Natural killer cell (primary cell): ENCODE measurements around the gene VSX1. TPM values are rescaled to one million over a fixed set of nuclear protein-coding genes. Genes with fewer than 3 reads are reported as not detected.
A peak's percentile ranks its signal among the peaks of the same experiment; 100 is the strongest.

Source experiments
- ATAC-seq, 3 donors: fragments of 150-1000 bp in 2 of 3; fragments of 200-7000 bp in 1 of 3; cut with Tn5 transposase; 1 replicate in 1 of 3; 2 replicates in 2 of 3; pipeline ENCODE4 v1.10.0; 2021; ENCODE audit warnings: mild to moderate bottlenecking in 2 of 3, moderate library complexity in 2 of 3
- DNase-seq, 2 donors: peaks; one replicate each; pipeline versions ENCODE4 v3.0.0 to v3.0.0-alpha.2; 2013 to 2021; ENCODE audit warnings: mixed read lengths in 1 of 2
- H3K27ac ChIP-seq: one replicate; pipeline ENCODE4 v1.5.1; 2013; ENCODE audit warnings: mild to moderate bottlenecking, low read length
- H3K27me3 ChIP-seq: one replicate; pipeline ENCODE4 v1.6.1; 2013; ENCODE audit warnings: low read length; ENCODE audit not compliant: control insufficient read depth, insufficient read depth
- H3K36me3 ChIP-seq: one replicate; pipeline ENCODE4 v1.6.1; 2013; ENCODE audit warnings: low read length; ENCODE audit not compliant: control insufficient read depth, insufficient read depth
- H3K4me1 ChIP-seq: one replicate; pipeline ENCODE4 v1.6.1; 2013; ENCODE audit warnings: low read length; ENCODE audit not compliant: control insufficient read depth, insufficient read depth
- H3K4me3 ChIP-seq: one replicate; pipeline ENCODE4 v1.5.1; 2013; ENCODE audit warnings: low read length
- H3K9me3 ChIP-seq: one replicate; pipeline ENCODE4 v1.6.1; 2013; ENCODE audit warnings: low read length; ENCODE audit not compliant: control insufficient read depth, insufficient read depth
- H3K27ac Mint-ChIP-seq, 2 donors: one replicate each; pipeline ENCODE4 v1.8.0; 2022; ENCODE audit warnings: mild to moderate bottlenecking in 2 of 2, mixed read lengths in 2 of 2, moderate library complexity in 1 of 2
- H3K27me3 Mint-ChIP-seq, 2 donors: one replicate each; pipeline ENCODE4 v1.8.0; 2022; ENCODE audit warnings: low read depth in 2 of 2, mixed read lengths in 2 of 2
- H3K36me3 Mint-ChIP-seq: one replicate; pipeline ENCODE4 v1.8.0; 2022; ENCODE audit warnings: mixed read lengths
- H3K4me1 Mint-ChIP-seq, 2 donors: one replicate each; pipeline ENCODE4 v1.8.0; 2022; ENCODE audit warnings: mixed read lengths in 2 of 2
- H3K4me3 Mint-ChIP-seq: one replicate; pipeline ENCODE4 v1.8.0; 2022; ENCODE audit warnings: mild to moderate bottlenecking, moderate library complexity, mixed read lengths
- H3K9me3 Mint-ChIP-seq, 2 donors: one replicate each; pipeline ENCODE4 v1.8.0; 2022; ENCODE audit warnings: mixed read lengths in 2 of 2
- CTCF ChIP-seq: fragments of 200-600 bp; IDR thresholded peaks from one replicate; pipeline ENCODE4 v1.8.0; 2022; ENCODE audit warnings: antibody characterized with exemption
- WGBS: methylation state at CpG from one replicate; pipeline ENCODE4 v1.1.7; 2013; ENCODE audit warnings: missing lambda C conversion rate; ENCODE audit not compliant: insufficient coverage; 5-methylcytosine and 5-hydroxymethylcytosine counted together
- intact Hi-C: fragments of 100-400 bp; cut with micrococcal nuclease; formaldehyde crosslinking; loops from one replicate; pipeline ENCODE4 v1.14.2; 2022
- total RNA-seq, 4 donors: library from RNA; stranded (reverse); fragments of 120-200 nt in 1 of 4; gene quantifications; one replicate each; pipeline versions ENCODE4 v1.2.3 to v1.2.4, GENCODE V29; 2013 to 2022

The VSX1 gene
- total RNA-seq, 3 donors from 2014 or later (not counting 1 experiment from before 2014, with no cell fraction given): not detected

GRCh38 chr20:25032065-25032477 lies 49.9 kb downstream of the VSX1 start:
- Mint-ChIP-seq H3K36me3 (no peaks in the 10 kb centered on the region), H3K27ac (no peak overlapping the region), H3K9me3 (no peaks in the 10 kb centered on the region), H3K4me1 (peaks cover 38 to 57% of the 10 kb centered on the region in 2 donors), H3K4me3 (no peak overlapping the region), H3K27me3 (no peaks in the 10 kb centered on the region)
- no peaks in the 10 kb centered on the region for H3K27me3 ChIP-seq
- no peak overlapping the region for H3K27ac ChIP-seq
- intact Hi-C loops: no loop called here
- H3K4me3 ChIP-seq: no peak overlapping the region
- peaks cover 15% of the 10 kb centered on the region for H3K4me1 ChIP-seq
- 98% methylated on average over 16 of the region's 16 CpGs for WGBS
- no peaks in the 10 kb centered on the region for H3K9me3 ChIP-seq
- DNase-seq (no peak), ATAC-seq (peak in 1 of 3 donors; percentile 14)
- H3K36me3 ChIP-seq: peaks cover 24% of the 10 kb centered on the region
- no peak for TF ChIP-seq CTCF

GRCh38 chr20:25031241-25031640 lies 50.7 kb downstream of the VSX1 start:
- H3K27ac Mint-ChIP-seq: peak overlapping the region in 1 of 2 donors; percentile 43
- H3K4me1 Mint-ChIP-seq: peaks cover 38 to 55% of the 10 kb centered on the region in 2 donors
- 100% methylated on average over 3 of the region's 3 CpGs for WGBS

DNA sequence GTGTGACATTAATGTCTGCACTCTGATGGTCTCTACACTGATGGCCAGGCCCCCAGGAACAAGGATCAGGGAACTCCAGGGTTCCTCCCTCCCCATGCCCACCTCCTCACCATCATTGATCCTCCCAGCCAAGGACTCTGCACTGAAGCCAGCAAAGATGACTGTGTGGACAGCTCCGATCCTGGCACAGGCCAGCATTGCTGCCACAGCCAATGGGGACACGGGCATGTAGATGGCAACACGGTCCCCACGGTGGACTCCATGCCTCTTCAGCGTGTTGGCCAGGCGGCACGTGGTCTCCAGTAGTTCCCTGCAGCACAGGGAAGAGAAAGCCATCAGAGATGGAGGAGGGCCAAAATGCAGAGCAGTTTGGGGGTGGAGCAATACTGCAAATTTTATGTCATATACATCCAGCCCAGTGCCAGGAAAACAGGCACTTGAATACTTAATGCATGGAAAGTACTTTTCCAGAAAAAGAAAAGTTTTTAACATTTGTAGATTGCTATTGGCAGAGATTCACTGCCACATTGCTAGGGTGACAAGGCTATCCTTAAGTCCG lies 51.2 kb downstream of the VSX1 start:
- H3K4me1 ChIP-seq: peaks cover 3% of the 10 kb centered on the region
- intact Hi-C loops: no loop called here
- no peak overlapping the region for H3K27ac ChIP-seq
- H3K9me3 Mint-ChIP-seq: no peaks in the 10 kb centered on the region
- H3K36me3 Mint-ChIP-seq: no peaks in the 10 kb centered on the region
- peaks cover 36 to 52% of the 10 kb centered on the region in 2 donors for H3K4me1 Mint-ChIP-seq
- no peak for ATAC-seq
- H3K27me3 ChIP-seq: no peaks in the 10 kb centered on the region
- DNase-seq: no peak
- no peaks in the 10 kb centered on the region for H3K27me3 Mint-ChIP-seq
- H3K27ac Mint-ChIP-seq: peak overlapping the region in 1 of 2 donors; percentile 43
- H3K4me3 ChIP-seq: no peak overlapping the region
- TF ChIP-seq CTCF: no peak
- no peak overlapping the region for H3K4me3 Mint-ChIP-seq
- WGBS: 96% methylated on average over 8 of the region's 8 CpGs
- H3K9me3 ChIP-seq: no peaks in the 10 kb centered on the region
- peaks cover 26% of the 10 kb centered on the region for H3K36me3 ChIP-seq

More at GRCh38 chr20:25031241-25031640, 50.7 kb downstream of the VSX1 start:
- Histone ChIP-seq H3K36me3 (peaks cover 26% of the 10 kb centered on the region), H3K4me1 (peaks cover 9% of the 10 kb centered on the region), H3K9me3 (no peaks in the 10 kb centered on the region), H3K27ac (no peak overlapping the region), H3K27me3 (no peaks in the 10 kb centered on the region), H3K4me3 (no peak overlapping the region)
- ATAC-seq (no peak), DNase-seq (no peak)
- TF ChIP-seq CTCF: no peak
- H3K4me3 Mint-ChIP-seq: no peak overlapping the region
- no peaks in the 10 kb centered on the region for H3K36me3 Mint-ChIP-seq
- H3K27me3 Mint-ChIP-seq: no peaks in the 10 kb centered on the region
- intact Hi-C loops: no loop called here
- no peaks in the 10 kb centered on the region for H3K9me3 Mint-ChIP-seq
